ENCODE results near the gene GPR89A.
A peak's percentile ranks its signal among the peaks of the same experiment; 100 is the strongest.
"Not testable (repeated sequence)": the region's sequence is repeated elsewhere in the genome, so short reads cannot be mapped to it uniquely, and the experiment has no call there.

The GPR89A gene

GRCh38 chr1:145607833-145608733, at the start of gene GPR89A:
Gene GPR89A, plus strand, starts transcription at chr1:145607988. Its CDS starts 146 bp downstream, at chr1:145608134.
- H3K27ac ChIP-seq (ENCODE audit: low read depth, low read length); H3K4me1 ChIP-seq (ENCODE audit: control insufficient read depth, low read length); H3K9me3 ChIP-seq (ENCODE audit: control insufficient read depth, insufficient read depth, low read length); H3K9me2 ChIP-seq (replicated peaks; ENCODE audit: control insufficient read depth, low read length); H3K36me3 ChIP-seq (ENCODE audit: control insufficient read depth, low read length); H4K20me1 ChIP-seq (ENCODE audit: control insufficient read depth, insufficient read depth, low read depth, low read length); H3F3A ChIP-seq (ENCODE audit: control insufficient read depth, insufficient read depth); H3K27me3 ChIP-seq (ENCODE audit: control insufficient read depth, low read length): not testable (repeated sequence)
- Histone ChIP-seq H3K4me2 (ENCODE audit: low read length) (peak within 1 kb of the TSS; percentile 58), H3K4me3 (ENCODE audit: low read length) (peak within 1 kb of the TSS; percentile 84), H3K79me2 (ENCODE audit: control insufficient read depth, low read length) (peaks cover 30% of the 10 kb centered on the region)

- not testable (repeated sequence) for H3F3A ChIP-seq (ENCODE audit: control insufficient read depth, insufficient read depth); H3K36me3 ChIP-seq (ENCODE audit: control insufficient read depth, low read length); H3K4me3 ChIP-seq (ENCODE audit: low read length); H3K27me3 ChIP-seq (ENCODE audit: control insufficient read depth, low read length); H3K4me1 ChIP-seq (ENCODE audit: control insufficient read depth, low read length); H3K79me2 ChIP-seq (ENCODE audit: control insufficient read depth, low read length); H3K4me2 ChIP-seq (ENCODE audit: low read length); H3K27ac ChIP-seq (ENCODE audit: low read depth, low read length); H4K20me1 ChIP-seq (ENCODE audit: control insufficient read depth, insufficient read depth, low read depth, low read length); H3K9me3 ChIP-seq (ENCODE audit: control insufficient read depth, insufficient read depth, low read length); H3K9me2 ChIP-seq (replicated peaks; ENCODE audit: control insufficient read depth, low read length)
Observed at GRCh38 chr1:145586820-145587219, 21.0 kb upstream of the GPR89A start.

- not testable (repeated sequence) for H3K4me2 ChIP-seq (ENCODE audit: low read length); H3K9me2 ChIP-seq (replicated peaks; ENCODE audit: control insufficient read depth, low read length); H3K4me1 ChIP-seq (ENCODE audit: control insufficient read depth, low read length); H4K20me1 ChIP-seq (ENCODE audit: control insufficient read depth, insufficient read depth, low read depth, low read length); H3K79me2 ChIP-seq (ENCODE audit: control insufficient read depth, low read length); H3F3A ChIP-seq (ENCODE audit: control insufficient read depth, insufficient read depth); H3K4me3 ChIP-seq (ENCODE audit: low read length); H3K36me3 ChIP-seq (ENCODE audit: control insufficient read depth, low read length); H3K9me3 ChIP-seq (ENCODE audit: control insufficient read depth, insufficient read depth, low read length); H3K27ac ChIP-seq (ENCODE audit: low read depth, low read length); H3K27me3 ChIP-seq (ENCODE audit: control insufficient read depth, low read length)
- peak; percentile 16 for TF ChIP-seq CTCF (IDR thresholded peaks at IDR 0.05; ENCODE audit: low read depth, low read length, poor library complexity, severe bottlenecking)
Observed at GRCh38 chr1:145590806-145591205, 17.0 kb upstream of the GPR89A start.

GRCh38 chr1:145592347-145592746, 15.4 kb upstream of the GPR89A start:
- H3K4me2 ChIP-seq (ENCODE audit: low read length); H3K36me3 ChIP-seq (ENCODE audit: control insufficient read depth, low read length); H3K79me2 ChIP-seq (ENCODE audit: control insufficient read depth, low read length); H3K4me3 ChIP-seq (ENCODE audit: low read length); H4K20me1 ChIP-seq (ENCODE audit: control insufficient read depth, insufficient read depth, low read depth, low read length); H3K27me3 ChIP-seq (ENCODE audit: control insufficient read depth, low read length); H3K27ac ChIP-seq (ENCODE audit: low read depth, low read length); H3K9me3 ChIP-seq (ENCODE audit: control insufficient read depth, insufficient read depth, low read length); H3K9me2 ChIP-seq (replicated peaks; ENCODE audit: control insufficient read depth, low read length); H3F3A ChIP-seq (ENCODE audit: control insufficient read depth, insufficient read depth); H3K4me1 ChIP-seq (ENCODE audit: control insufficient read depth, low read length): not testable (repeated sequence)

GRCh38 chr1:145595421-145595820, 12.4 kb upstream of the GPR89A start:
- not testable (repeated sequence) for H3K4me2 ChIP-seq (ENCODE audit: low read length); H4K20me1 ChIP-seq (ENCODE audit: control insufficient read depth, insufficient read depth, low read depth, low read length); H3K4me1 ChIP-seq (ENCODE audit: control insufficient read depth, low read length); H3K79me2 ChIP-seq (ENCODE audit: control insufficient read depth, low read length); H3K9me3 ChIP-seq (ENCODE audit: control insufficient read depth, insufficient read depth, low read length); H3F3A ChIP-seq (ENCODE audit: control insufficient read depth, insufficient read depth); H3K27ac ChIP-seq (ENCODE audit: low read depth, low read length); H3K27me3 ChIP-seq (ENCODE audit: control insufficient read depth, low read length); H3K36me3 ChIP-seq (ENCODE audit: control insufficient read depth, low read length); H3K4me3 ChIP-seq (ENCODE audit: low read length); H3K9me2 ChIP-seq (replicated peaks; ENCODE audit: control insufficient read depth, low read length)

- H3K4me3 ChIP-seq (ENCODE audit: low read length); H3K27me3 ChIP-seq (ENCODE audit: control insufficient read depth, low read length); H3F3A ChIP-seq (ENCODE audit: control insufficient read depth, insufficient read depth); H3K36me3 ChIP-seq (ENCODE audit: control insufficient read depth, low read length); H4K20me1 ChIP-seq (ENCODE audit: control insufficient read depth, insufficient read depth, low read depth, low read length); H3K4me2 ChIP-seq (ENCODE audit: low read length); H3K9me3 ChIP-seq (ENCODE audit: control insufficient read depth, insufficient read depth, low read length); H3K9me2 ChIP-seq (replicated peaks; ENCODE audit: control insufficient read depth, low read length); H3K79me2 ChIP-seq (ENCODE audit: control insufficient read depth, low read length); H3K4me1 ChIP-seq (ENCODE audit: control insufficient read depth, low read length); H3K27ac ChIP-seq (ENCODE audit: low read depth, low read length): not testable (repeated sequence)
Observed at GRCh38 chr1:145596236-145596635, 11.6 kb upstream of the GPR89A start.

- H3K27ac ChIP-seq (ENCODE audit: low read depth, low read length); H3K9me2 ChIP-seq (replicated peaks; ENCODE audit: control insufficient read depth, low read length); H3K4me3 ChIP-seq (ENCODE audit: low read length); H4K20me1 ChIP-seq (ENCODE audit: control insufficient read depth, insufficient read depth, low read depth, low read length); H3K9me3 ChIP-seq (ENCODE audit: control insufficient read depth, insufficient read depth, low read length); H3K36me3 ChIP-seq (ENCODE audit: control insufficient read depth, low read length); H3F3A ChIP-seq (ENCODE audit: control insufficient read depth, insufficient read depth); H3K4me2 ChIP-seq (ENCODE audit: low read length); H3K4me1 ChIP-seq (ENCODE audit: control insufficient read depth, low read length); H3K27me3 ChIP-seq (ENCODE audit: control insufficient read depth, low read length); H3K79me2 ChIP-seq (ENCODE audit: control insufficient read depth, low read length): not testable (repeated sequence)
Observed at GRCh38 chr1:145599426-145599825, 8.4 kb upstream of the GPR89A start.
